Stimulated activated CD4-positive, alpha-beta T cell treated with anti-CD3 and anti-CD28 coated beads, TNF-alpha, amount 100 ng/mL, for 48 hours (primary cell): ENCODE measurements around the gene PSMA5.
"Not testable (repeated sequence)": the region's sequence is repeated elsewhere in the genome, so short reads cannot be mapped to it uniquely, and the experiment has no call there.

Source experiments
- DNase-seq, 3 donors: peaks; one replicate each; pipeline ENCODE4 v3.0.0-alpha.2; 2020; ENCODE audit warnings: low read depth in 3 of 3

Gene PSMA5

GRCh38 chr1:109426281-109427170 is at the start of gene PSMA5:
Gene PSMA5 (minus strand): TSS chr1:109426448. CDS start chr1:109426330, 118 bp downstream.
- DNase-seq, result peak; percentile 87 to 95 (median 89)

DNA sequence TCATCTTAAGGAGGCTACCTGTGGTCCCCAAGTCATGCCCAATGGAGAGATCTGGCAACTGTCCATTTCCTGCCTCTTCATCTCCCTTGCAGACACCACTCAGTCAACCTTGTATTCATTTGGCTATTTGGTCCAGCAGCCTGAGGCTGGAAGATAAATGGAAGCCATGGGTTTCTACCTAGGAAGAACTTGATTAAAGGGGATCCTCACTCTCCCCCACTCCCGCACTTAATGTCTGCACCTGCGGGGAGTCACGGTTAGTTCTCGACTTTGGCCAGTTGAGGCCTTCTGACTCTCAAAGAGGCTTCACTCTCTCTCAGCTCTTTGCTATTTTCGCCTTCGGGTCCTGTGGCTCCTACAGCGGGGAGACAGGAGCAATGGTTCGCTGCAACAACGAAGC is 49.0 kb upstream of the PSMA5 start:
- no peak for DNase-seq

- no peak for DNase-seq
These were observed 48.4 kb upstream of the PSMA5 start for GRCh38 chr1:109474697-109475096.

- not testable (repeated sequence) for DNase-seq
These were observed 47.2 kb upstream of the PSMA5 start for GRCh38 chr1:109473284-109474057.

DNA sequence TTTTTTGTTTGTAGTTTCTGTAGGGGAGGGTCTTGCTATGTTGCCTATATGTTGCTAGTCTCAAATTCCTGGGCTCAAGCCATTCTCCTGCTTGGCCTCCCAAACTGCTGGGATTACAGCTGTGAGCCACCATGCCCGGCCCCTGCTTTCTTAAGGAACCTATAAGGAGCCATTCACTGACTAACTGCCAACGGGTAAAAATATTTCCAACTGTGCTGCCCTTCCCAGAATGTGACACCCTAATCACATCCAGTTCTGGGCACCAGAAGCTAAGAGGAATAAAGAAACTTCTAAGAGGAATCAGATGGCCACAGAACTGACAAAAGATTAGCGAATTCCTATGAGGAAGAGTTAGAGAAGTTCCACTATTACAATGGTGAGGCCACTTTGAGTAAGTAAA is 46.5 kb upstream of the PSMA5 start:
- no peak for DNase-seq

DNA sequence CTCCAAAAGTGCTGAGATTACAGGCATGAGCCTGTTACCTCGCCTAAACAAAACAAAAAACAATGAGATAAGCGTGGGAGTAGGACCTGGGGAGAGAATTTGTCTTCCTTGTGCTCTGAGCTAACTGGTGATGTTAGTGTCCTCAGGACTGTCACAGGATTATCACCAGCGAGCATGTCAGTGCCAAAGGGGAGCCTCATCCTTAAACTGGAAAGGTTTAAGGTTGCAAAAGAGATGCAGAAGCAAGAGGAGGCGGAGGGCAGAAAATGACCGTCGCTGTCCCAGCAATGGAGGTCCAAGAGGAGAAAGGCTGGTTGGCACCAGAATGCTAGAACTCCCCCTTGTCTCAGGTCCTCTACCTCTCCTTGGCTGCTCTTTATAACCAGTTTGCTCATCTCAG is 44.0 kb upstream of the PSMA5 start:
- no peak for DNase-seq

DNA sequence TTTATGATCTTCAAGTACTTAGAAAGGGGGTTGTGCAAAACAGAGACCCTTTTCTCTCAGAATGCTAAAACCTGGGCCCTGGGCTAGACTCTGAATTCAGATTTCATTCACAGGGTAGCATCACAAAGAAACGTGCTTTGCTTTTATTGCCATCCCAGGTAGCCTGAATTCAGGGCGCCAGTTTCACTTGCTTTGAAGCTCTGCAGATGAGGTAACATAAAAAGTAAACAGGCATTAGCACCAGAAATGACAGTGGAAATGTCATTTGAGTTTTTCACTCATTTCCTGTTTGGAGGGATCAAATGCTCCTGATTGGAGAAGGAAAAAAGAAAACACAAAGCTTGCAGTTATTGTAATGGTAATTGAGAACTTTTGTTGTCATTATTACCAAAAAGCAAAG is 42.7 kb upstream of the PSMA5 start:
- DNase-seq, result no peak

DNA sequence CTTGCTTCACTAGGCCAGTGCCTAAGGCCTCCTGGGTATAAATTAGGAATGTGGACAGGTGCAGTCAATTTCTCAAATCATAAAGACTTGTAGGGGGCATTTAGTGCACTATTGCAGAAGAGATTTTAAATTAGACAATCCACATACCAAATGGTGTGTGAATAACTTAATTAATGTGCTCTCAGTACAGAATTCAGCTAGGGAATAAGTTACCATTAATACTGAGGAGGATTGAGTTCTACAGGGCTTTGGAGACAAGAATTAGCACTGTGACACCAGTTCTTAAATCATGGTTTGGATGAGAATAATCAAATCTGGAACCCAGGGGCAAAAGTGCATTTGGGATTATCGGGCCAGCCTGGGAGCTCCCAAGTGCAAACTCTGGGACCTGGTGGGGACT is 41.8 kb upstream of the PSMA5 start:
- no peak for DNase-seq

GRCh38 chr1:109467301-109467777 is 41.1 kb upstream of the PSMA5 start:
- DNase-seq, result no peak

- no peak for DNase-seq
These were observed 40.4 kb upstream of the PSMA5 start, which contains the start of gene SYPL2 for GRCh38 chr1:109466452-109467300. Gene SYPL2 (plus strand): TSS chr1:109466546. CDS start chr1:109466844, 298 bp downstream.

- DNase-seq, result no peak
These were observed 39.8 kb upstream of the PSMA5 start for GRCh38 chr1:109466125-109466451.

DNA sequence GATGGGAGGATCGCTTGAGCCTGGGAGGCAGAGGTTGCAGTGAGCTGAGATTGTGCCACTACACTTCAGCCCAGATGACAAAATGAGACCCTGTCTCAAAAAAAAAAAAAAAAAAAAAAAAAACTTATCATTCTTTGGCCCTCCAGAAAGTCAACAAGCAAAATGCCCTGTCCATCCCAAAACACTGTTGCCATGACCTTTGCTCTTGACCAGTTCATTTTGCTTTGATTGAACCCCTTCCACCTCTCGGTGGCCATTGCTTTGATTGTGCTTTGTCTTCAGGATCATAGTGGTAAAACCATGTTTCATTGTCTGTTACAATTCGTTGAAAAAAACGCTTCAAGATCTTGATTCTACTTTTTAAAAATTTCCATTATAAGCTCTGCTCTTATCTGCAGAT is 31.6 kb upstream of the PSMA5 start:
- no peak for DNase-seq

DNA sequence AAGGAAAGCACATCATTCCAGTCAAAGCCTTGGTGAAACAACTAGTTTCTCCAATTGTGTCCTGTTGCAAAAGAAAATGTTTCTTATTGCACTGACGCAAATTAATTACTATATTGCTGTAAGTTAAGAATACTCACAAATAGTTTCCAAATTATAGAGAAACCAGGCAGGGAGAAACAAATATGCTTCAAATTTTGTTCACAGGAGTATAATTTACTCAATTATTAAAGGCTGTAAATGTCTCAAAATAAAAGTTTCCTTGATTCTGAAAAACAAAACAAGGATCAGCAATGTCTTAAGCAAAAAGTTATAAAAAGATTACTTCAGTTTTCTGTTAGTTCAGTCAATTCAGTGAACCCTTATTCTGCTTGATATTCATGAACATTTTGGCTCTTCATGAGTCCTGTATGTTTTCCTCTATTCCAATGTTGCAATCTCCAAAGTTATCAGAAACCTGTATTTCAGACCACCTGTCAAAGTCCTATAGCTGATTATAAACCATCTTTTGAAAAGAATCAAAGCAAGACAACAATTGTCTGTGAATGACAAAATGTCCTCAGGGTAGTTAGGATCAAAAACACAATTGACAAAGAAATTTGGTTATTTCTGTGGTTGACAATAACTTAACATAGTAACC is 28.4 kb upstream of the PSMA5 start:
- no peak for DNase-seq

DNA sequence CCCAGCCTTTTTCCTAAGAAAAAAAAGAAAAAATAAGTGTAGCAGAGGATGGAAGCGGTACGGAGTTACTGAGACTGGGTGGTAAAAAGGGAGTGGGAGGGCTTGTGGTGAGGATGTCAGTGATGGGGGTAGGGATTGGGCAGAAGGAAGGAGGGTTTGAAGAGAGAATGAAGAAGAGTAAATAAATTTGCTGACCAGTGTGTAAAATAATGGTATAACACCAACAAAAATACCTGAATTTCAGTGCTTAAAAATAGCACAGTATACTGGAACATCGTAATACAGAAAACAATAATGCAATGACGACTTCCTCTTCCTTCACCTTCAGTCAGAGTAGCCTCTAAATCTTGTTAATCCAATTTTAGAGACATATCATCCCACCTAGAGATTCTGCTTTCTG is 21.3 kb upstream of the PSMA5 start:
- DNase-seq, result no peak

GRCh38 chr1:109445949-109446695 is 19.9 kb upstream of the PSMA5 start:
- DNase-seq, result not testable (repeated sequence)

GRCh38 chr1:109444346-109444745 is 18.1 kb upstream of the PSMA5 start:
- DNase-seq, result no peak

GRCh38 chr1:109443476-109443875 is 17.2 kb upstream of the PSMA5 start:
- no peak for DNase-seq

DNA sequence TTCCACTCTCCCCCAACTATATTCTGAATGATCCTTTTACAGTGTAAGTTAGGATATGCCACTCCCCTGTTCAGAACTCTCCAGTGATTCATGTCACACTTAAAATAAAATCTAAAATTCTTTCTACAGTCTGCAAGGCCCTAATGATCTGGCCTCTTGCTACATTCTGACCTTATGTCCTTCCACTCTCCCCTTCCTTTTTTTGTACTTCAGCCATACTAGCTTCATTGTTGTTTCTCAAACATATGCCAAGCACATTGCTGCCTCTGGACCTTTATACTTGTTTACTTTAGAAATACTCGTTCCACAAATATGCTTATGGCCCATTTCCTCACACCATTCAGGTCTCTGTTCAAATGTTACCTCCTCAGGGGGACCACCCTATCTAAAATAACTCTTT is 14.8 kb upstream of the PSMA5 start:
- no peak for DNase-seq

GRCh38 chr1:109438798-109439297 is 12.6 kb upstream of the PSMA5 start:
- no peak for DNase-seq

GRCh38 chr1:109434484-109434883 is 8.2 kb upstream of the PSMA5 start:
- DNase-seq, result no peak
